GM19239 (cell line): ENCODE data around the gene NRIP2.

ENCODE experiments used
- DNase-seq: peaks from one replicate; pipeline ENCODE4 v3.0.0; 2011; ENCODE audit warnings: low spot score; ENCODE audit not compliant: insufficient read length
- FAIRE-seq: peaks from 2 replicates; lab custom pipeline; 2011; peaks lifted over from hg19 to GRCh38; lab: Jason Lieb, UNC

NRIP2 gene

DNA sequence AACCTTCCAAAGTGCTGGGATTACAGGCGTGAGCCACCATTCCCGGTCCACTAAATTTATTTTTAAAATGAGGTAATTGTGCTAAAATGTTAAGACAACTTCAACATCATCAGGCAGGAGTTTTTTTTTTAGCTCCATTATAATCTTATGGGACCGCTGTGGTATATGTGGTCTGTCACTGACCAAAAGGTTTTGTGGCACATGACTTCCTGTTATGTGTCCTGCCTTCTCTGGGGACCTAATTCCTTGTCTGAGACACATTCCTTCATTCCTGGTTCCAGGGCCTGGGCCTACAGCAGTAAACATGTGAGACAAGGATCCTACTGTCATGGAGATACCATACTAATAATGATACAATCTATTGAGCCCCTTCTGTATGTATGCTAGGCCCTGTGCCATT lies 17.1 kb upstream of the NRIP2 start:
- FAIRE-seq, result no peak
- no peak for DNase-seq

DNA sequence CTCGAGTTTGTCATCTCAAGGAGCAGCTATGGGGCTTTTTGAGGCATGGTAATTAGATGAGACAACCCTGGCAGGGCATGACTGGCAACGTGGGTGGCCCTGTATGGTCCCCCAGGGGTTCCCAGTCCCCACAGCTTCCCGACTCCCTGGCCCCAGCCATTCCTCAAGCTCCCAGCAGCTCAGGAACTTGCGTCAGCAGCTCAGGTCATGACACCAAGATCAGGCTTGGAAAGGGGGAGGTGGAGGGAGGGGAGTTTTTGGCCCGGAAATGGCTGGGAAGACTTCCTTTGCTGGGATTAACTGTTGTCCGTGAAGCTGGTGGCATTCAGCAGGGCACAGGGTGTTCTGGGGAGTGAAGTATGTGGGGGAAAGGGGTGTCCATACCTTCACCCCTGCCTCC lies 10.4 kb upstream of the NRIP2 start:
- FAIRE-seq (no peak), DNase-seq (no peak)

DNA sequence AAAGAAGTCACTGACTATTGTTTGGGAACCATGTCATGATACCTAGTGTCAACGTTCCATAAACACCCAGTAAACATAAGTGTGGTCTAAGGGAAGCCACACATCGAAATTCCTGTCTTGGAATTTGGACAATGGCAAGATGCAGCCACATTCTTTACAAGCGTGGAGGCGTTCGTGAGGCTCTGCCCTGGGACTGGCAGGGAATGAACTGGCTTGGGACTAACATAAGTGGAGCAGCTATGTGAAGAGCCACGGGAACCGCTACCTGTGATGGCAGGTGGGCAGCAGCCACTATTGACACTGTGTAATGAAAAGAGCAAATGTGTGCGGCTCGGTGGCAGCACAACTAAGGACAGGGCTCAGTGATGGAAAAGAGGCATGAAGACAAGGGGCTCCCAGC lies 10.0 kb upstream of the NRIP2 start:
- FAIRE-seq, result no peak
- DNase-seq, result no peak

DNA sequence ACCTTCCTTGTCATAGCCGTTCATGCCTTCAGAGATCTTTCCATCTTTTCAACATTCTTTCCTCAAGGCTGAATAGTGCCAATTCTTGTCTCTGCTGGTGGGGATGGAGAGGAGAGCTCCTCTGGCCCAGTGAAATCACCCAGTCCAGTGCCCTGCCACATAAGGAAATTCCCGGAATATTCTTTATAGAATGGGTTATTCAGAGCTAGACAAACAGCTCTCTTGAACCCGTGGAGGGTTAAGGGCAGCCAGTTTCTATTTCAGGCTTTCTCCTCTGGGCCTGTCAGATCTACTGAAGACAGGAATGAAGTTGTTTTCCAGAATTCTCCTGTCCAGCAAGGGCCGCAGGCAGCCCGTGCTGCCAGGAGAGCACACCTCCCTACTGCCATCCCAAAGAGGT lies 8.1 kb upstream of the NRIP2 start:
- DNase-seq (no peak), FAIRE-seq (no peak)

DNA sequence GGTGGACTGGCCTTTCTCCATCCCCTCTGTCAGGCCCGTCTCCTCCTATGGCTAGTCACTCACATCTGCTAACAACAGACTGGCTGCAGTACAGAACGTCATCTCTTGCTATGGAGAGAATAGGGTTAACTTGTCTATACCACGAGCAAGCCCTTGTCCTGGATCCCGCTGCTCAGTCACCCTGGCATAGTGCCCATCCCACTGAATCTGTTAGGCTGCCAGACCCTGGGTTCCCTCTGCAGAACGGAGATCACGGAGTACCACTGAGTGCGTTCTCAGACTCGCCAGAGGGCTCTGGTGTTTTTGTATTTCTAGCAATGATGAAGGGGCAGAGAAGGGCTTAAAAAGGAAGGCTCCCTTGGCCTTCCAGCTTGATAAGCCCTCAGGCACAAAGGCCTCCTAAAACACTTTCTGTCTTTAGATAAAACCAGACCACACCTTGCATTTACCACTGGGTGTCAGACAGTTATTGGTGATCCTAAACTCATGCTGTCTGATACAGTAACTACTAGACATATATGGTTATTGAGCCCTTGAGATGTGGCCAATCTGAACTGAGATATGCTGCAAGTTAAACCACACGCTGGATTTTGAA lies 6.3 kb upstream of the NRIP2 start:
- no peak for FAIRE-seq
- DNase-seq, result no peak

DNA sequence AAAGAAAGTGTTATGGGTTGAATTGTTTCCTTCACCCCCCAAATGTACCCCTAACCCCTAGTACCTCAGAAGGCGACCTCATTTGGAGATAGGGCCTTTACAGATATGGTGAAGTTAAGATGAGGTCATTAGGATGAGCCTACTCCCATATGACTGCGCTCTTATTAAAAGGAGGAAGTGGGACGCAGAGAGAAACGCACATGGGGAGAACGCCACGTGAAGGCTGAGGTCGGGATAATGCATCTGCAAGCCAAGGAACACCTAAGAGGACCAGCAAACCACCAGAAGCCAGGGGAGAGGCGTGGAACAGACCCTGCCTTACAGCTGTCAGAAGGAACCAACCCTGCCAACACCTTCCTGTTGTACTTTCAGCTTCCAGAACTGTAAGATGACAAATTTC lies 1.7 kb upstream of the NRIP2 start:
- FAIRE-seq (no peak), DNase-seq (no peak)

DNA sequence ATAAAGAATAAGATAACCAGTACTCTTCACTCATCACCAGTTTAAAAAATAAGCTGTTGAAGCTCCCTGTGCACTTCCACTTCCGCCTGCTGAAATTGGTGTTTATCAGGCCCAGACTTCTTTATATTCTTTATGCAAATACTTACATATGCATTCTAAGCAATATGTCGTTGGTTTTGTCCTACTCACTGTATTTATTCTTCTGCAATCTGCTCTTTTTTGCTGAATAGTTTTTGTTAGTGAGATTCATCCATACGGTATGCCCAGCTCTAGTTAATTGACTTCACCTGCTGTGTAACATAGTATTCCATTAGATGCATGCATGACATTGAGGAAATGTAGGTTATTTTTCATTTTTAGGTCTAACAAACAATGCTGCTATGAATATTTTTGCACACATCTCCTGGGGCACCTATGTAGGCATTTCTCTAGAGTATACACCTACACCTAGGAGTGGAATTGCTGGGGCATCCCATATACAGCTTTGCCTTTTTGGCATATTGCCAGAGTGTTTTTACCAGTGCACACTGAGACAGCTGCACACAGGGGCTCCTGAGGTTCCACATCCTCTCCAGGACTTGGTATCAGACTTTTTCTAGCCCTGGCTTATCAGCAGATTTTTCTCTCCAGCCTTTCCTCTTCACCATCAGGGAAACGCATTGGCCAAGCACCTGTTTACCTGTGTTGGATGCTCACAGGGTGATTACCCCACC lies 1.0 kb upstream of the NRIP2 start:
- no peak for FAIRE-seq

DNA sequence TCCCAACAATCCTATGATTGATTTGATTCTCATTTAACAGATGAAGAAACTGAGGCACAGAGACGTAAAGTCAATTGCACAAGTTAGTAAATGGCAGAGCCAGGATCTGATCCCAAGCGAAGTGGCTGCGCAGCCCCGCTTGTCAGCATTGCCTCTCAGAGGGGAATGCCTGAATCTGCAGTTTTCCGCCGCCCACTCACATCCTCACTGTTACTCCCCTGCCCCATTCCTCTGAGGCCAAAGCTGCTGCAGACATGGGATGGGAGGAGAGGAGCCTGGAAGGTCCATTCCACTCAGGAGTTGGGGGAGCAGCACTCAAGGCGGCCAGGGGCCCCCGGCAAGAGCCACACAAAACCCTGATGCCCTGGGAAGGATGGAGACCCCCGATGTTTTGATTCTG lies 1.0 kb downstream of the NRIP2 start:
- FAIRE-seq, result no peak
- DNase-seq, result no peak

More for the DNA sequence above, 1.0 kb upstream of the NRIP2 start:
- no peak for DNase-seq

DNA sequence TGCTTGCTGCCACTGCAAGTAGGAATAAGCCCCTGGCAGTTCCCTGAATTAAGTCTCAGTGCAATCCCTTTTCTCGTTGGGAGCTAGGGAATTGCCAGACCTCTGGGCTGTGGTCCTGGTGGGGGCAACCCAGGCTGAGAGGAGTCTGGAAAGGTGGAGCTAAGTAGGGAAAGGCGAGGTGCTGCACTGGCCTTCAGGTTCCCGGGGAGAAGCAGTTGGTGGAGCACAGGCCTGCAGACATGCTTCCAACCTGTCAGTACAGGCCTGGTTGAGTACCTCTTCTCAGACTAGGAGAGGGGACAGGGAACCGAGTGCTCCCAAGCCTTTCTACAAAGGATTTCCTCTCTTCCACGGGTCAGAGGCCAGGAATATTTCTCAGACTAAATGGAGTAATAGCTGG lies 1.5 kb downstream of the NRIP2 start:
- DNase-seq, result no peak
- FAIRE-seq, result no peak

DNA sequence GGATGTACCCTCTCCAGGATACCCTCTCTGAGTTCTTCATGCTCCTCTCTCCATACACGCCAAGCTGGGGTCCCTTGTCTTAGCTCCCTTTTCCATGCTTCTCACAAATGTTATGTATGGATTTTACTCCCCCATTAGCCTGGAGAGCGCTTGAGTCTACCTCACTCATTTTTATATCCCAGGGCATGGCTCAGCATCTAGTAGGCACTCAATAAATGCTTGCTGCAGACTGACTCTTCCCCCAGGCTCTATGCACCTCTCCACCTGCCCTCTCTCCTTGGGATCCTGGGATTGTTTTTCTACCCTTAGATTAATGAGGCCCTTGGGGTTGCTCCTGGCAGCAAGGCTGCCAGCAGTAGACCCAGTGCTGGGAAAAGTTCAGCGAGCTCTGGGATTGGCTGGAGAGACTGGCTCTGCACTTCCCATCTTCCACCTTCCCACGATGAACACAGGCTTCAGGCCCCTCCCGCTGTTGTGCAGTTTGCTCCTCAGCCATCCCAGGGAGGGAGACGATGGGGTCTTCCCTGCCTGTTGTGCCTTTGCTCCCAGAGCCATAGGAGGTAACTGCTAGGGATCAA lies 2.2 kb downstream of the NRIP2 start:
- DNase-seq, result no peak
- FAIRE-seq, result no peak

DNA sequence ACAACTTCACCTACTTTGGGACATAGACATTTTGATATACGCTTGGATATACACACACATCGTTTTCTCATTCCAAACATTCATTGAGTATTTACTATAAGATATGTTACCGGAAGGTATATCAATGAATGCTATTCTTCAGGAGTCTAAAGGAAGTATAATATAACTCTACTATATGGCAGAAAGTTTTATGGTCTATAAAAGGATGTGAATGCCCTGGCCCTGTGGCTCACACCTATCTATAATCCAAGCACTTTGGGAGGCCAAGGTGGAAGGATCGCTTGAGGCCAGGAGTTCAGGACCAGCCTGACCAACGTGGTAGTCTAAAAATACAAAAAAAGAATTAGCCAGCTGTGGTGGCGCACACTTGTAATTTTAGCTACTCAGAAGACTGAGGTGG lies 5.6 kb downstream of the NRIP2 start:
- DNase-seq (no peak), FAIRE-seq (no peak)

DNA sequence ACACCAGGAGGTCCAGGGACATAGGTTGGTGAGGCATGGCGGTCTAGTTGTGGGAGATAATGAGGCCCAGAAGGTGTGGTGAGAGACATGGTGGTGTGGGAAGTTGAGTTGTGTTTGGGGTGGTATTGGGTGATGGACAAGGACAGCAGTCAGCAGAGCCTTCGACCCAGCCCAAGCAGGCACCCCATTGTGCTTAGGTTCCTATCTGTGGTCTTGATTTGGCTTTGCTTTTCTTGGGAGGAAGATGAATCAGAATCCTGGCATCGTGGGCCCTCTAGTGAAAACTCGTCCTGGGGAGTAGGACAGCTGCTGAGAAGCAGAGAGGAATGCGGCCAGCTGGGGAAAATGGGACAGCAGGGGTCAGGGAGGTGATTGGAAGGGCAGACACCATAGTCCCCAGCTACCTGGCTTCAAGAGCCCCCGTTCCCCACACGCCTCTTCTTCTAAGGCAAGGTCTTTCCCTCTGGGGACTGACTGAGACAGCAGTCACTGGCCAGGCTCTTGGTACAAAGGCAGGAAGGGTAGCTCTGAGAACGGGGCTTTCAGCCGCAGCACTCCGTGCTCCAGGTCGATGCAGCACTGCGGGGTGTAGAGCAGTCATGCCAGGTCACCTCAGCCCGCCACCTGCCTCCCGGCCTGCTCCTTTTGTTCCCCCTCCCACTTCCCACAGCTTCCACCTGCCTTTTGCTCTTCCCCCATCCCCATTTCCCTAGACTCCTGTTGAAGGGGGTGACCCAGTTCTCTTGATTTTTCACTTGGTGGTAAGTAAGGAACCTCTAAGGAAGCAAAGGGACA lies 7.9 kb downstream of the NRIP2 start:
- DNase-seq (no peak), FAIRE-seq (no peak)

DNA sequence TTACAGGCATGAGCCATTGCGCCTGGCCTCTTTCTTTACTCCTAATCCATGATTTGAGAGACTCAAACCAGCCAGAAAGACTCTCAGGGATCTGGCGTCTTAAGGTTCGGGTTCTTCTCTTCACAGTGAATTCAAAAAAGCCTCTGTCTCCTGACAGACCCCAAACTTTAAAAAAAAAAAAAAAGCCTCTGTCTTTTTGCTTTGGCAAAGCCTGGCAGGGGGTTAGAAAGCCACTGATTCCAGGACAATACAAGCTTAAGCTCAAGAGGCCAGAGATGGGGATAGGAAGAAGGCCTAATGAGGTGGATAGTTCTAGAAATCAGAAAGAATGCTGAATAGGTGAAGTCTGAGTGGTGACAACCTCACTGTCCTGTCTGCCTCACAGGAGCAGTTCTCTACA lies 8.8 kb downstream of the NRIP2 start:
- DNase-seq, result no peak
- no peak for FAIRE-seq

DNA sequence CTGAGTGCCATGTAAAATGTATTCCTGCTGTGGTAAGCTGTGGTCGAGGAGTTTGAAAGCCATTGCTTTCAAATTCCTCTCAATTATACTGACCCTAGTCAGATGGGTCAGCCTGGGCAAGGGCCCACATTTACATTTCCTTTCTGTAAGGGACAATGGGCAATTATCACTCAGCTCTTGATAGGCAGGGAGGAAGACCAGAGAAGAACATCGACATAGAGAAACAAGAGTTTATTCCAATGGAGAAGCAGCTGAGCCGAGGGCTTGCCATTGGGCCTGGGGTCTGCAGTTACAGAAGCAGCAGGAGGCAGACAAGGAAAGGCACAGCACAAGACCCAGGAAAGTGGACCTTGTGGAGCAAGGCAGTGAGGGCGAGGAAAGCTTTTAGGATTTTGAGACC lies 9.7 kb downstream of the NRIP2 start:
- DNase-seq, result no peak
- FAIRE-seq, result no peak

DNA sequence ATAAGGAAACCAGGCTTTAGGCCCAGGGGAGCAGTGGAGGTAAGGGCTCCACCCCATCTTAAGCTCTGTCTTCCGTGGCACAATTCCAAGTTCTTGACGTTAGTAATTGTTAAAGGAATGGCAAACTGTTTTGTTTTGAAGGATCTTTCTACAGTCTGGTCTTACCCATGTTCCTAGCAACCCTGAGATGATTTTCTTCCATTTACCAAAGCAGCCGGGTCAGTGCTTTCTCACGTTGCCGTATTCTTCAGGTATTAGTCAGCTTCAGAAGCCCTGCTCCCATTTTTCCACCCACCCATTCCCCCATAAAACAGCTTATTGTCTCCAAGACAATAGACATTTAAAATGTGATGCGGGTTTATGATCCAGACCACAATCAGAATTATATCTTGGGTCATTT lies 10.3 kb downstream of the NRIP2 start:
- FAIRE-seq (no peak), DNase-seq (no peak)

DNA sequence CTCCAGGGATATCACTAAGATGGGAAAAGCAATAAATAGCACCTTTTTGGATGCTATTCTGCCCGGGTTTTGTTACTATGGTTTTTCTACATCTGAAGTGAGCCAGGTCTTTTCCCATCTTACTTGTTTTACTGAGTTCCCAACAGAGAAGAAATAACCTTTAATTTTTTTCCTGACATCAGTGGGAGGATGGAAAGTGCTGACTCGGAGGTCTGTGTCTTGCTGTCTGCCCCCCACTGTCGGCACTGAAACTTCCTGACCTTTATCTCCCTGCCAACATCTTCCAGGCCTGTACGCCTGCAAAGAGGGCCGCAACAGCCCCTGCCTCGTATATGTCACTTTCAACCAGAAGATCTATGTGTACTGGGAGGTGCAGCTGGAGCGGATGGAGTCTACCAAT lies 11.4 kb downstream of the NRIP2 start:
- FAIRE-seq, result no peak
- DNase-seq, result no peak

DNA sequence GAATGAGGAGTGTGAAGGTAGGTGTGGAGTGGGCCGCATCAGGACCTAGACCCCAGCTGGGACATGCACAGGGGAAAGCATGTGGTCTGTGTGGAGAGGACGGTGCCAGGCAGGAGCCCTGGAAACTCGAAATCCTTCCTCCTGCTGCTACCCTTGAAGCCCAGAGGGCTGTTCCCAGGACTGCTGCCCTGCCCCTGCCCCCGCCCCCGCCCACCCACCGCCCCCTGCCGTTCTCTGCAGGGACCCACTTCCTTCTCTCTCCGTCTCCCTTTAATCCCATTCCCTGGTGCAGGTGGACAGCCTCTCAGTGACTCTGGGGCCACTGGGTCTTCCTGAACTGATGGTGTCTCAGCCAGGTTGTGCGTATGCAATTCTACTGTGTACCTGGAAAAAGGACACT lies 14.4 kb downstream of the NRIP2 start:
- DNase-seq (no peak), FAIRE-seq (no peak)

DNA sequence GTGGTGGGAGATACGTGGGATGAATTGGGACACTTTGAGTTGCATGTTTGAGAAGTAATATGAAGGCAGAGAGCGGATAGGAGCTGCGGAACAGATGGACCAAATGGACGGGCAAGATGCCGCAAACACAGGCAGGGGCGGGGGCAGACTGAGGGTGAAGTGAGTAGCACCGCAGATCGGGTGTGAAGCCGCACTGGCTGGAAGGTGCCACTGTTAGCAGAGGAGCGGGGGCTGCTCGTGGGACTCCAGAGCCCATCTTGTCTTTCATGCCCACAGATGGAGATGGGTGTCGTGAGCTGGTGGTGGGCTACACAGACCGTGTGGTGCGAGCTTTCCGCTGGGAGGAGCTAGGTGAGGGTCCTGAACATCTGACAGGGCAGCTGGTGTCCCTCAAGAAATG lies 15.0 kb downstream of the NRIP2 start:
- no peak for FAIRE-seq

DNA sequence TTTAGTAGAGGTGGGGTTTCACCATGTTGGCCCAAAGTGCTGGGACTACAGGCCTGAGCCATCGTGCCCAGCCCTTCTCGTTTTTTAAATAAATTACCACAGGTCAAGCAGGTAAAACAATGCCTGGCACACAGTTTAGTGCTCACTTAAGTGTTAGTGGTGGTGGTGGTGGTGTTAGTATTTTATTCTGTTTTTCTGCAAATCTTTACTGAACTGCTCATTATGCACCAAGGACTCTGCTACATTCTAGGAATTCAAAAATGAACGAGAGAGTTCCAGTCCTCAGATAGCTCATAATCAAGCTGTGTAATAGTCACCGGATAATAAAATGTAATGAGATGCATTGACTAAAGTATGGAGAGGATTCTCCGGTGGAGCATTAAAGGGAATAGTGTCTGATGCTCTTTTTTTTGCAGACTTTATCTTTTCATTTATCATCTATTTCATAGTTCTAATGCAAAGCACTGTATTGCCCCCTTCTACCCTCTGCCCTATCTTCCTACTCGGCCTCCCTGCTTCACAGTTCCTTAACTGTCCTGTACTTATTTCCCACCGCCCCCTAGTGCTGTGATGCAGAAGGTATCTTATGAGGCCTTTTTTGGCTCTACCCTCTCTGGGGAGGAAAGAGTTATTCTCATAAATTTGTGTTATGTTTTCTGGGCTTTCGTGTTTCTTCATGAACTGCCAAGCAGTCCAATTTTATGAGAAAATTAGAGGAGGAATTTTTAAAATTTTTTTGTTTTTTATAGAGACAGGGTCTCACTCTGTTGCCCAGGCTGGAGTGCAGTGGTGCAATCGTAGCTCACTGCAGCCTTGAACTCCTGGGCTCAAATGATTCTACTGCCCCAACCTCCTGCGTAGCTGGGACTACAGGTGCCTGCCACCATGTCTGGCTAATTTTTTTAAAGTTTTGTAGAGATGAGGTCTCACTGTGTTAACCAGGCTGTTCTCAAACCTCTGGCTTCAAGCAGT lies 21.3 kb downstream of the NRIP2 start:
- peak; percentile 86 for FAIRE-seq

More for the DNA sequence above, 15.0 kb downstream of the NRIP2 start:
- no peak for DNase-seq

More for the DNA sequence above, 21.3 kb downstream of the NRIP2 start:
- peak; percentile 60 for DNase-seq
